GM13977 (cell line): Measurements from ENCODE around the gene CDC42SE1.

ENCODE experiments used
- DNase-seq: peaks from one replicate; pipeline ENCODE4 v3.0.0; 2012; ENCODE audit warnings: low spot score
- in situ Hi-C: fragments of 300-500 bp; cut with MboI; formaldehyde crosslinking; loops from one replicate; pipeline ENCODE4 v1.12.0; 2022; ENCODE audit warnings: low sequenced_read_pairs, low pct_unique_long_range_greater_than_20kb, mixed read lengths, inconsistent platforms; ENCODE audit not compliant: unreplicated experiment
- TF ChIP-seq, protein P1 (sequence below): IDR thresholded peaks from 2 replicates; pipeline ENCODE4 v1.5.1; 2012; ENCODE audit warnings: mild to moderate bottlenecking, control low read depth; ENCODE audit not compliant: insufficient read depth; ENCODE audit errors: extremely low read depth, missing control alignments

The CDC42SE1 gene

DNA sequence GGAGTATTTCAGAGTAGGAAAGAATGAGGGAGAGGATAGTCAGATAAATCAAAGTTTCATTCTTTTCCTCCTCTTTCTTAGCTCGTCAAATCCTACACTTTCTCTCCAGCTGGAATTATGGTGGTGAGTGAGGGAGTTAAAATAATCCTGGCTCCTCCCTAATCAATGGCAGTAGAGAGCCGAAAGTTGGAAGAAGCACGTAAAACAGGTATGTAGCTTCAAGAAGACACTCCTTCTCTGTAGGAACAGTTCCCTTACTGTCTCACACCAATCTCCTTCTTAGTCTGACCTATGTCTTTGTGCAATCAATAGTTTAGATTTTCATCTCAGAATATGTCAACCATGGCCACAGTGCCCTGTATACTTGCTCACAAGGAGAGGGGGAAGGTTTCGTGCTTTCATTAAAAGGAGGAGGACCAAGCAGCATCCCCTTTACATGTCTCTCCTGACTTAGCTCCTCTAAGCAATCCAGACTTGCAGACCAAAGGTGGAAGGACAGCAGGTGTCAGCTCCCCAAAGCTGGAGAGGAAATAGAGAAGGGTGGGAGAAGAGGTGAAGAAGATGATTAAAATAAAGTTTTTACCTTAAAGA lies 53.6 kb downstream of the CDC42SE1 start:
- DNase-seq: no peak
- in situ Hi-C loops: no loop called here
- TF ChIP-seq, protein P1, sequence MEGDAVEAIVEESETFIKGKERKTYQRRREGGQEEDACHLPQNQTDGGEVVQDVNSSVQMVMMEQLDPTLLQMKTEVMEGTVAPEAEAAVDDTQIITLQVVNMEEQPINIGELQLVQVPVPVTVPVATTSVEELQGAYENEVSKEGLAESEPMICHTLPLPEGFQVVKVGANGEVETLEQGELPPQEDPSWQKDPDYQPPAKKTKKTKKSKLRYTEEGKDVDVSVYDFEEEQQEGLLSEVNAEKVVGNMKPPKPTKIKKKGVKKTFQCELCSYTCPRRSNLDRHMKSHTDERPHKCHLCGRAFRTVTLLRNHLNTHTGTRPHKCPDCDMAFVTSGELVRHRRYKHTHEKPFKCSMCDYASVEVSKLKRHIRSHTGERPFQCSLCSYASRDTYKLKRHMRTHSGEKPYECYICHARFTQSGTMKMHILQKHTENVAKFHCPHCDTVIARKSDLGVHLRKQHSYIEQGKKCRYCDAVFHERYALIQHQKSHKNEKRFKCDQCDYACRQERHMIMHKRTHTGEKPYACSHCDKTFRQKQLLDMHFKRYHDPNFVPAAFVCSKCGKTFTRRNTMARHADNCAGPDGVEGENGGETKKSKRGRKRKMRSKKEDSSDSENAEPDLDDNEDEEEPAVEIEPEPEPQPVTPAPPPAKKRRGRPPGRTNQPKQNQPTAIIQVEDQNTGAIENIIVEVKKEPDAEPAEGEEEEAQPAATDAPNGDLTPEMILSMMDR: no peak

DNA sequence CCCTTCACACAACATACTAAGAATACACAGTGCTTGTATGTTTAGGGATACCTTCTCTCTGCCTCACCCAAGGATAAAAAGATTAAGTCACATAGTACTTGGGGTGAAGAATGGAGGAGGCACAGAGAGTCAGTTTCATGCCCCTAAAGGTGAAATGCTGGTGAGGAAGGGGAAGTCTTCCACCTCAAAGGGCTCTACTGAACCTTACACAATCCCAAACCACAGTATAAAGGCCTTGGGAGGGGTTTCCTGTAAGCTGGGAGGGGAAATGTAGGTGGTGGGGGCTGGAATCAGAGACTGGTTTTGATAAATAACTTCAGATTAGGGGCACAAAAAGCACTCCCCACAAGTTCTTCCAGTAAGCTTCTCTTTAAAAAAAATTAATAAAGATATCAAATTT lies 56.2 kb downstream of the CDC42SE1 start:
- TF ChIP-seq, protein P1: no peak
- in situ Hi-C loops: no loop called here
- no peak for DNase-seq

DNA sequence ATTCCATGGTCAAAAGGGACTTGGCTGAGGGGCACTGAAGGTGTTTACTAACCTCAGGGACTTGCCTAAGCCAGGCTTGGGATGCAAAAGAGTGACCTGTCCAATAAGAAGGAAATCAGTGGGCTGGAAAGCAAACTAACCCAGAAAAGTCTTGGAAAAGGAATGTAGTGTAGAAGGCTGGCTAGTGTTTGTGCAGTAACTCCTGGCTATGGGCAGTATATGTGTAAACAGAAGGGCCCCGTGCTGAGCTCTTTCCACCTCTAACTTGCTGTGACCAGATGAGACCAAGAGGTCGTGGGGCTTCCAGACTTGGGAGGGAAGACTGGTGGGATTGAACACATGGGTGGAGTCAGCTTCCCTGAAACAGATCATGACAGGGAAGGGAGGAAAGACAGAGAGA lies 56.8 kb downstream of the CDC42SE1 start:
- in situ Hi-C loops: no loop called here
- TF ChIP-seq, protein P1: no peak
- DNase-seq: no peak

DNA sequence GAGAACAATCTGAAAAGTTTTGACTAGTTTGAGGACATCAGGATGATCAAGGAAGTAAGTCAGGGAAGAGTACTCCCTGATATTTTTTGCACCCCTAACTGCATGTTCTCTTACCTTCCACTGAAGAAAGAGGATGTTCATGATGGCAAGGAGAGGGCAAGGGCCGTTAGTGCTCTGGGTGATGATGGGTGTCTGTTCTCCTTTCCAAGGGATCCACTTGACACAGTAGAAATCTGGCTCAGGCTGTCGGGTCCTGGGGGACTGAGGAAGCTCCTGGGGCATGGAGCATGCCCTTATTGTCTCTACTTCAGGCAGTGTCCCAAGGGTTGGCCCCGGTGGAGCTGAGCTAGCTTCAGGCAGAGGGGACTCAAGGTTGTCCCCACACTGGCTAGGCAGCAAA lies 57.4 kb downstream of the CDC42SE1 start:
- in situ Hi-C loops: no loop called here
- DNase-seq: no peak
- TF ChIP-seq, protein P1: no peak

DNA sequence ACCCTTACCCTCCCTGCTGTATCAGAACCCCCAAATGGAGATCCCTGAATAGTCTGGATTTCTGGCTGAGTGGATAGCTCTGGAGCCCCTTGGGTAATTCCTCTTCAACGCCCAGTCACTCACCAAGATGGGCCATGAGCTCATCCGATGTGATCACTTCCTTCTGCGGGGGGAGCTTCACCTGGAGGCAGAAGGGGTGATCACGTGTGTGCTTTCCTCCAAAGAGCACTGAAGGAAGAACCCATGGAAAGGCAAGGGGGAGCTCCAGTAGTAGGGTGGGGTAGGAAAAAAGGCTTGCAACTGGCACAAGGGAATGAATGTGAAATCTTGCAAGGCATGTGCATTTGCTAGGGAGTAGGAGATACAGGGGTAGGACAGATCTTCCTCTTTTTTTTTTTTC lies 57.8 kb downstream of the CDC42SE1 start:
- in situ Hi-C loops: no loop called here
- TF ChIP-seq, protein P1: no peak
- no peak for DNase-seq
